Stimulated activated CD4-positive, alpha-beta T cell treated with anti-CD3 and anti-CD28 coated beads, Interleukin-4, amount 100 ng/mL, for 1 hour (primary cell): Measurements from ENCODE around the gene ATP6V1F.
A peak's percentile ranks its signal among the peaks of the same experiment; 100 is the strongest.

ENCODE experiments used
- DNase-seq: peaks from one replicate; pipeline ENCODE4 v3.0.0-alpha.2; 2020

Gene ATP6V1F

GRCh38 chr7:128884561-128885369 lies 22.1 kb downstream of the ATP6V1F start:
- no peak for DNase-seq

- no peak for DNase-seq
Measured at GRCh38 chr7:128885370-128886187, 22.9 kb downstream of the ATP6V1F start.

GRCh38 chr7:128886391-128887168 lies 23.9 kb downstream of the ATP6V1F start:
- no peak for DNase-seq

DNA sequence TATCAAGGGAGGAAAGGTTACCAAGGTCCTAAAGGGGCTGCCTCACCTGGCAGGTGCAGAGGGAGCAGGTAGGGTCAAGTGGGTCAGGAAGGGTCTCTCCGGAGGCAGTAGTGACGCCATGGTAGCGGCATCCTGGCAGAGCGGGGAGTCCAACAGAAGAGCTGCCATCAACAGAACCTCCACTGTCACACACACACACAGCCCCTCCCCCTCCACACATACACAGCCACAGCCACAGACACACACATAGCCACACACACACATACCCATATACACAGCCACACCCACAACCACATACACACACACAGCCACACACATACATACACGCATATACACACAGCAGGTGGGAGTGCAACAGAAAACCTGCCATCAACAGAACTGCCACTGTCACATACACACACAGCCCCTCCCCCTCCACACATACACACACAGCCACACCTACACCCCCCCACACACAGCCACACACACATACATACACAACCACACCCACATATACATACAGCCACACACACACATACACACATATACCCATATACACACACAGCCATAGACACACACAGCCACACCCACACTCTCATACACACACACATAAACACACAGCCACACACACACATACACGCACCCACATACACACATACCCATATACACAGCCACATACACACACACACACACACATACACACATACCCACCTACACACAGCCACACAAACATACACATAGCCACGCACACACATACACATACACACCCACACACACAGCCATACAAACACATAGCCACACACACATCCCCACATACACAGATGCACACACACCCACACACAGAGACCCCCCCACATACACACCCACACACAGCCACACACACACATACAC lies 24.7 kb downstream of the ATP6V1F start:
- no peak for DNase-seq

DNA sequence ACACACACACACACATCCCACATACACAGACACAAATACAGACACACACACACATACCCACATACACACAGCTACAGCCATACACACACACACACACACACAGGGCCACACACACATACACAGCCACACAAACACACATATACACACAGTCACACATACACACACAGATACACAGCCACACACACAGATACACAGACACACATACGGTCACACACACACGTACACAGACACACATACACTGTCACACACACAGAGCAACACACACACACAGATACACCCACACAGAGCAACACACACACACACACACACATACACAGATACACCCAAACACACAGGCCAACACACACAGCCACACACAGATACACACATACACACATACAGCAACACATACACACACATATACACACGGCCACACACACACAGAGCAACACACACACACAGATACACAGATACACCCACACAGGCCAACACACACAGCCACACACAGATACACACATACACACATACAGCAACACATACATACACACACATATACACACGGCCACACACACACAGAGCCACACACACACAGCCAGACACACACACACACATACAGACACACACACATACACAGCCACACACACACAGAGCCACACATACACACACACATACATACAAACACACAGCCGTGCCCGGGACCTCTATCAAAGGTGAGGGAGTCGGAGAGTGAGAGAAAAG lies 25.5 kb downstream of the ATP6V1F start:
- DNase-seq: no peak

DNA sequence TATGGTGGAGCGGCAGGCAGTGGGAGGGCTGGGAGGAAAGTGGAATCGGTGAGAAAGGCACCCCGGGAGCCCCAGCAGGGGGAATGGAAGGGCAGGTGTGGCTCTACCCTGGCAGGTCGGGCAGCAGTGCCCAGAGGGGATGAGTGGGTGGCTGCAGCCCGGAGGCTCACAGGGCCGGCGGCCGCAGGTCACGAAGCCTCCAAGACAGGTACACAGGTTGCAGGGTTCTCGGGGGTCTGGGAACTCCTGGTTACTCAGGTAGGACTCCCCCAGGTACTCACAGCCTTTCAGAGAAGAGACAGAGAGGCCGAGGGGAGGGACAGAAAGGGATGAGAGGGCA lies 26.1 kb downstream of the ATP6V1F start:
- no peak for DNase-seq

GRCh38 chr7:128889121-128889520 lies 26.5 kb downstream of the ATP6V1F start:
- DNase-seq: no peak

- no peak for DNase-seq
Measured at GRCh38 chr7:128890306-128891109, 27.9 kb downstream of the ATP6V1F start.

- peak; percentile 37 for DNase-seq
Measured at GRCh38 chr7:128891110-128891941, 28.7 kb downstream of the ATP6V1F start.

GRCh38 chr7:128891942-128892269 lies 29.2 kb downstream of the ATP6V1F start:
- no peak for DNase-seq

DNA sequence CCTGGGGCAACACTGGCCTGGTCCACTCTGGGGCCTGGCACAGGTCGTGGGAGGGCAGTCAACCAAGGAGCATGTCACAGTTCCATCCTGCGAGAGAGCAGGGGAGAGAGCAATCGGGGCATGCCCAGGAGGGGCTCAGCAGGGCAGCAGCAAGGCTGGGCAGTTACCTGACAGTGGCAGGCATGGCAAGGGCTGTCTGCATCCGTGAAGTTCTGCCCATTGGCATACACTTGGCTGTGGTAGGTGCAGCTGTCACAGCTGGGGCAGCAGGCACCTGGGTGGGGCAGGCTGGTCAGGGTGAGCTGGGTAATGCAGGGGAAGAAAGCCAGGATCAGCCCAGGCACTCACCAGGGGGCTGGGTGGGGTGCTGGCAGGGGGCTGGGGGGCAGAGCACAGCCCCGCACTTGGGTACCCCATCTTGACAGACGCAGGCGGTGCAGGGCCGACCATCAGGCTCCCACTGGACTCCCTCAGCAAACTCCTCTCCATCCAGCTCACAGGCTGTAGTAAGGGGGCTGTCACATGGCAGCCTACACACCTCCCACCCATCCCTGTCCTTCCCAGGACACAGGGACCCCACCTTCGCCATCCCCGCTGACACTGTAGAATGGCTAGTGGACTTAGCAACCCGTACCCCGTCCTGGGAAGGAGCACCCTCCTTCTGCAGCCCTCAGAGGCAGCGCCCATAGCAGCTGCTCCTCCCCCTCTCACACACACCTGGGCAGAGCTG lies 30.0 kb downstream of the ATP6V1F start:
- DNase-seq: no peak

- DNase-seq: no peak
Measured at GRCh38 chr7:128893251-128894100, 30.8 kb downstream of the ATP6V1F start.

DNA sequence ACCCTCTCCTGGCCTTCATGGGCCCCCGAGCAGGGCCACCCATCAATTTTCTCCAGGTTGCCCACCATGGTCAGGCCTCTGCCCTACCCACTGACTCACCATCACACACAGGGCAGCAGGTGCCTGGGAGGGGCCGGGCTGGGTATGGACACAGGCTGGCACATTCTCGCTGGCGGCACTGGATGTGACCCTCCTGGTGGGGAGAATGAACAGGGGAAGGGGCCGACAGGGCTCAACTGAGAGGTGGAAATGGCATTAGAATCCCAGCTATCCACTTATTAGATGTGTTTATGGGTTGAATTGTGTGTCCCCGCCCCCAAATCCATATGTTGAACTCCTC lies 31.4 kb downstream of the ATP6V1F start:
- DNase-seq: no peak

DNA sequence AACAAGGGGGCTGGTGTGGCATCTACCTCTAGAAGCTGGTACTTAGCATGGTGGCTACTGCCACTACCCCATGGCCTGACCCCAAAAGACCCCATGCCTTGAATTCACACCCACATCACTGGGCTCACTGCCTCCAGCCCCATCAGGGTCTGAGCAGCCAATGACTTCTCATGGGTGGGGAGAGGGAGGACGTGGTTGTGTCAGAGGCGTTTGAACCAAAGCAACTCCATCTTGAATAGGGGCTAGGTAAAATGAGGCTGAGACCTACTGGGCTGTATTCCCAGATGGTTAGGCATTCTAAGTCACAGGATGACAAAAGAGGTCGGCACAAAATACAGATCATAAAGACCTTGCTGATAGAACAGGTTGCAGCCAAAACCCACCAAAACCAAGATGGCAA lies 32.7 kb downstream of the ATP6V1F start:
- no peak for DNase-seq

GRCh38 chr7:128899392-128899791 lies 36.7 kb downstream of the ATP6V1F start:
- DNase-seq: no peak

- no peak for DNase-seq
Measured at GRCh38 chr7:128900237-128900636, 37.6 kb downstream of the ATP6V1F start.

GRCh38 chr7:128902761-128903585 lies 40.3 kb downstream of the ATP6V1F start:
- DNase-seq: no peak
